Sigmoid colon (tissue), 7 donors: Measurements from ENCODE around the gene SPATA25. TPM values are rescaled to one million over a fixed set of nuclear protein-coding genes. Genes with fewer than 3 reads are reported as not detected.

Experiments
- DNase-seq: peaks from one replicate; pipeline ENCODE4 v3.0.0-alpha.2; 2019
- H3K27ac ChIP-seq, 4 donors: fragments of 200-600 bp; sonication (generic); one replicate each; pipeline ENCODE4 v1.5.1; 2016 to 2019; ENCODE audit warnings: mild to moderate bottlenecking in 1 of 4
- H3K27me3 ChIP-seq, 3 donors: fragments of 200-600 bp; sonication (generic); one replicate each; pipeline ENCODE4 v1.5.1; 2019; ENCODE audit warnings: mild to moderate bottlenecking in 1 of 3
- H3K36me3 ChIP-seq, 4 donors: fragments of 200-600 bp; sonication (generic); one replicate each; pipeline ENCODE4 v1.5.1; 2016 to 2019
- H3K4me1 ChIP-seq, 4 donors: fragments of 200-600 bp; sonication (generic); one replicate each; pipeline ENCODE4 v1.5.1; 2017 to 2019
- H3K4me3 ChIP-seq, 4 donors: fragments of 200-600 bp; sonication (generic); one replicate each; pipeline ENCODE4 v1.5.1; 2017 to 2019; ENCODE audit warnings: mild to moderate bottlenecking in 2 of 4, moderate library complexity in 1 of 4
- H3K9me3 ChIP-seq, 4 donors: fragments of 200-600 bp in 3 of 4; sonication (generic) in 3 of 4; one replicate each; pipeline versions ENCODE4 v1.5.1 to v1.6.1; 2013 to 2019
- EP300 ChIP-seq, 4 donors: sonication (generic); formaldehyde crosslinking; IDR thresholded peaks; one replicate each; pipeline ENCODE4 v1.6.1; 2017; ENCODE audit warnings: antibody characterized with exemption in 4 of 4
- POLR2A ChIP-seq, 2 donors: fragments of 450-650 bp; IDR thresholded peaks; one replicate each; pipeline ENCODE4 v1.6.1; 2016; ENCODE audit warnings: antibody characterized with exemption in 2 of 2, mild to moderate bottlenecking in 2 of 2, moderate library complexity in 2 of 2
- POLR2AphosphoS5 ChIP-seq, 4 donors: sonication (generic); formaldehyde crosslinking; IDR thresholded peaks; one replicate each; pipeline ENCODE4 v1.6.1; 2017; ENCODE audit warnings: antibody characterized with exemption in 4 of 4
- WGBS, 2 donors: extraction: QIAGEN DNeasy Blood & Tissue Kit; methylation state at CpG; one replicate each; pipeline ENCODE4 v1.1.7; 2013; 5-methylcytosine and 5-hydroxymethylcytosine counted together
- intact Hi-C: fragments of 100-400 bp; cut with DNase I; formaldehyde crosslinking; loops from one replicate; pipeline ENCODE4 v1.15.1; 2023
- polyA plus RNA-seq, 3 donors: library from polyadenylated mRNA; stranded (reverse); fragments of 200-250 nt; gene quantifications; one replicate each; pipeline ENCODE4 v1.2.3, GENCODE V29; 2013
- total RNA-seq, 4 donors: library from RNA; depleted of rRNA; stranded (reverse); fragments of >200 nt; gene quantifications; one replicate each; pipeline ENCODE4 v1.1.0, GENCODE V29; 2016
- TF ChIP-seq, protein P1 (sequence below), 4 experiments: fragments of 450-650 bp in 3 of 4; fragments of 200-600 bp in 1 of 4; IDR thresholded peaks; one replicate each; pipeline ENCODE4 v1.5.1; 2016 to 2019; ENCODE audit warnings: antibody characterized with exemption in 4 of 4, mild to moderate bottlenecking in 3 of 4, moderate library complexity in 2 of 4
- donor health status: healthy with polysubstance abuse.
- donor health status: Bipolar disorder and iron deficiency.
- donor health status: healthy.

Gene SPATA25
- total and polyA plus RNA-seq, 7 donors: 1.6 to 7.5 (median 1.8) TPM; not detected in 2

DNA sequence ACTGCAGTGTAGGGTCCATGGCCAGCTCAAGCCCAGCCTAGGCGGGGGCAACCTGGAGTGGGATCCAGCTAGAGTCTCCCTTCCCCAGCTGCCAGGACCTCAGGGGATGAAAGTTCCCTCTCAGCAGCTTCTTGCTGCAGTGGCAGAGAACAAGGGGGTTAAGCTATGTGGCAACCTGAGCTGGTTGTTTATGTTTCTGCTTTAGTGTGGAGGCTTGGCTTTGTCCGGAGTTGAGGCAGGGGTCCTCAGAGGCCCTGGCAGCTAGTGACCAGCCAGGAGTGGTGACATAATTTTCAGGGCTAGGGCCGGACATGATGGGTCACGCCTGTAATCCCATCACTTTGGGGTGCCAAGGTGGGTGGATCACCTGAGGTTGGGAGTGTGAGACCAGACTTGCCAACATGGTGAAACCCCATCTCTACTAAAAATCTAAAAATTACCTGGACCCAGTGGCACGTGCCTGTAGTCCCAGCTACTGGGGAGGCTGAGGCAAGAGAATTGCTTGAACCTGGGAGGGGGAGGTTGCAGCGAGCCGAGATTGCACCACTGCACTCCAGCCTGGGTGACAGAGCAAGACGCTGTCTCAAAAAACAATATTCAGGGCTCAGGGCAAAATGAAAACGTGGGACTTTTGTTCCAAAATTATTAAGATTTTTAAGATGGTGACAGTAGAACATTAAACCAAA is 38.5 kb upstream of the SPATA25 start:
- Histone ChIP-seq H3K4me1 (peaks cover 0 to 16% (median 14%) of the 10 kb centered on the region in 4 donors), H3K4me3 (no peak overlapping the region), H3K9me3 (no peaks in the 10 kb centered on the region), H3K27ac (peak overlapping the region in 1 of 4 donors; percentile 71), H3K27me3 (no peaks in the 10 kb centered on the region), H3K36me3 (no peaks in the 10 kb centered on the region)
- 60 to 74% methylated on average over 9 of the region's 9 CpGs for WGBS, 2 donors
- TF ChIP-seq, protein P1, sequence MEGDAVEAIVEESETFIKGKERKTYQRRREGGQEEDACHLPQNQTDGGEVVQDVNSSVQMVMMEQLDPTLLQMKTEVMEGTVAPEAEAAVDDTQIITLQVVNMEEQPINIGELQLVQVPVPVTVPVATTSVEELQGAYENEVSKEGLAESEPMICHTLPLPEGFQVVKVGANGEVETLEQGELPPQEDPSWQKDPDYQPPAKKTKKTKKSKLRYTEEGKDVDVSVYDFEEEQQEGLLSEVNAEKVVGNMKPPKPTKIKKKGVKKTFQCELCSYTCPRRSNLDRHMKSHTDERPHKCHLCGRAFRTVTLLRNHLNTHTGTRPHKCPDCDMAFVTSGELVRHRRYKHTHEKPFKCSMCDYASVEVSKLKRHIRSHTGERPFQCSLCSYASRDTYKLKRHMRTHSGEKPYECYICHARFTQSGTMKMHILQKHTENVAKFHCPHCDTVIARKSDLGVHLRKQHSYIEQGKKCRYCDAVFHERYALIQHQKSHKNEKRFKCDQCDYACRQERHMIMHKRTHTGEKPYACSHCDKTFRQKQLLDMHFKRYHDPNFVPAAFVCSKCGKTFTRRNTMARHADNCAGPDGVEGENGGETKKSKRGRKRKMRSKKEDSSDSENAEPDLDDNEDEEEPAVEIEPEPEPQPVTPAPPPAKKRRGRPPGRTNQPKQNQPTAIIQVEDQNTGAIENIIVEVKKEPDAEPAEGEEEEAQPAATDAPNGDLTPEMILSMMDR (IDR thresholded peaks at IDR 0.05): no peak
- no peak for TF ChIP-seq POLR2AphosphoS5 (IDR thresholded peaks at IDR 0.05)
- DNase-seq: no peak
- intact Hi-C loops: no loop called here

DNA sequence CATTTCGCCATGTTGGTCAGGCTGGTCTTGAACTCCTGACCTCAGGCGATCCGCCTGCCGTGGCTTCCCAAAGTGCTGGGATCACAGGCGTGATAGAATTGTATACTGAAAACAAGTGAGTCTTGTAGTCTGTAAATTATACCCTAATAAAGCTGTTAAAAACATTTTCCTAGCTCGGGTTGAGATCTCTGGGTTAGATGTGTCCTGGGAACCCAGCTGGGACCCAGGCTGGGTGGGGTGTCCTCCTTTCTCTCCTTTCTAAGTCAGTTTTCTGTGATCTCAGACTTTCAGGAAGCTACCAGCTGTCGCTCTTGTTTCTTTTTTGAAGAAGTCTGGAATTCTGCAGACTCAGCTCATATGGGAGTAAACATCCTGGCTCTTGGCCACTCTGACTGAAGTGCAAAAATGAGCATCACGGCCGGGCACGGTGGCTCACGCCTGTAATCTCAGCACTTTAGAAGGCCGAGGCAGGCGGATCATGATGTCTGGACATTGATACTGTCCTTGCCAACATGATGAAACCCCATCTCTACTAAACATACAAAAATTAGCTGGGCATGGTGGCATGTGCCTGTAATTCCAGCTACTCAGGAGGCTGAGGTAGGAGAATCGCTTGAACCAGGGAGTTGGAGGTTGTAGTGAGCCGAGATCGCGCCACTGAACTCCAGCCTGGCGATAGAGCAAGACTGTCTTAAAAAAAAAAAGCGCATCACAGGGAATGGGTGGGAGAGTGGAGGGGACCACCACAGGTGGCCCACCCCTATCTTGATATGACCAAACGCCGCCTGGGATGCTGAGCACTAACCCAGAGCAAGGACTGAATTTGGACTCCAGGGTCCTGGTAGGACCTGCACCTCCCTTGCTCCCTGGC is 37.2 kb upstream of the SPATA25 start:
- TF ChIP-seq EP300 (IDR thresholded peaks at IDR 0.05) (no peak), POLR2AphosphoS5 (IDR thresholded peaks at IDR 0.05) (peak in 1 of 4 donors; percentile 25)
- Histone ChIP-seq H3K4me3 (no peak overlapping the region), H3K9me3 (no peaks in the 10 kb centered on the region), H3K27me3 (no peaks in the 10 kb centered on the region), H3K36me3 (no peaks in the 10 kb centered on the region), H3K27ac (peak overlapping the region; percentile 43 to 71 (median 58)), H3K4me1 (peaks cover 0 to 23% (median 21%) of the 10 kb centered on the region in 4 donors)
- peak; percentile 80 for DNase-seq
- intact Hi-C loops: no loop called here
- WGBS, 2 donors: 47 to 59% methylated on average over 21 of the region's 21 CpGs

DNA sequence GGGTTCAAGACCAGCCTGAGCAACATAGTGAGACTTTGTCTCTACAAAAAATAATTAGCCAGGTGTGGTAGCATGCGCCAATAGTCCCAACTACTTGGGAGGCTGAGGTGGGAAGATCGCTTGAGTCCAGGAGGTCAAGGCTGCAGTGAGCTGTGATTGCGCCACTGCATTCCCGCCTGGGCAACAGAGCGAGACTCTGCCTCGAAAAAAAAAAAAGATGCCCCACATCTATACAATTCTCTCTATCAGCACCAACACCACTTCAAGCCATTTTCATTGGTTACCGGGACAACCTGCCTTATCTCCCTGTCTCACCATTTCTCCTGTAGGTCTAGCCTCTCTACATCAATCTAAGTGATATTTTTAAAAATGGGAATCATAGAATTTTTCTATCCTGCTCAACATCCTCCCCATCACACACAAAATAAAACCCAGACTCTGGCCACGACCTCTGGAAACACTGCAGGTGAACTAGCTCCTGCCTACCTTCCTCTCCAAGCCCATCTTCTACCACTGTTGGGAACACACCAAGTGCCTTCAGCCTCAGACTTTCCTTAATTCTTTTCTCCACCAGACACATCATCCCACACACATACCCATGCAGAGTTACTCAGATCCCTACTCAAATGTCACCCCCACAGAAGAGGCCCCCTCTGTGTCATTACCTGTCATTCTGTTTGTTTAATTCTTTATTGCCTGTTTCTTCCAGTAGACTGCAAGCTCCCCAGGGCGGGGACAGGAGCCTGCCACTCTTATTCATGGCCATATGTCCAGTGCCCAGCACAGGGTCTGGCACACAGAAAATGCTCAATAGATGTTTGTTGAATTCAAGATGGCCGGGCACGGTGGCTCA is 34.1 kb upstream of the SPATA25 start:
- H3K36me3 ChIP-seq: no peaks in the 10 kb centered on the region
- H3K4me1 ChIP-seq: peaks cover 0 to 35% (median 26%) of the 10 kb centered on the region in 4 donors
- no peaks in the 10 kb centered on the region for H3K27me3 ChIP-seq
- H3K27ac ChIP-seq: no peak overlapping the region
- no peak for DNase-seq
- intact Hi-C loops: no loop called here
- H3K9me3 ChIP-seq: no peaks in the 10 kb centered on the region
- H3K4me3 ChIP-seq: no peak overlapping the region
- 68 to 85% methylated on average over 11 of the region's 11 CpGs for WGBS, 2 donors
- TF ChIP-seq POLR2AphosphoS5 (IDR thresholded peaks at IDR 0.05) (no peak), EP300 (IDR thresholded peaks at IDR 0.05) (no peak)

DNA sequence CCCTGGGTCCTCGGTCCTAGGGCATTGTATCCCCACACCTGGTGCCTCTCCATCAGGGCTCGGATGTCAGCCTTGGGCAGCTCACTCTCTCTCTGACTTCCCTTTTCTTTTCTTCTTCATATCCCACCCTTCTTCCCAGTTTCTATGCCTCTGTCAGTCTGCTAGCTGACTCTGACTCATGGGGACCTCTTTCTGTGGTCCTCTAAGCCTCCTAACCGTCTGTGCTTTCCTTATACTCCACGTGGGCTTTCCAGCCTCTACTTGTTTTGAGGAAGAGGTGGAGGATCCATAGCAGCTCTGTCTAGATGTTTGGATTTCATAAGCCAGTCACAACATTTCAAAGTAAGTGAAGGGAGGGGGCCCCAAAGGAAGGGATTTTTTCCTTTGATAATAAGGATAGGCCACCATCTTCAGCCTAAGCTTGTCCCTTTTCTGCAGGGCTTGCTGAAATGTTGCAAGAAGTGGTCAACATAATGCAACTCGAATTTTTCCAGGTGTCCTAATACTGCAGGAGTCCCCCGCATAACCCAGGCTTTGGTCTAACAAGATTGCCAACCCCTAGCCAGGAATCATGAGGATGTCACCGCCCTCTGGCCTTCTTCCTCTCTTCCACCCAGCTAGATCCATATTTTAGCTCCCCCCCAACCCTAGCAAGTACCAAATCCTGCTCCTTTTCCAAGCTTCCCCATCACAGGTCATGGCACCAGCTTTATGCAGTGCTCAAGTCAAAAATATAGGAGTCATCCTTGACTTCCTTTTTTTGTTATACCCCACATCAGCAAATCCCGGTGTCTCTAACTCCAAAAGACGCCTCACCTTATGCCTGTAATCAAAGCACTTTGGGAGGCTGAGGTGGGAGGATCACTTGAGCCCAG is 33.3 kb upstream of the SPATA25 start:
- TF ChIP-seq POLR2AphosphoS5 (IDR thresholded peaks at IDR 0.05) (no peak), EP300 (IDR thresholded peaks at IDR 0.05) (no peak), POLR2A (IDR thresholded peaks at IDR 0.05) (no peak)
- TF ChIP-seq, protein P1 (IDR thresholded peaks at IDR 0.05): no peak
- Histone ChIP-seq H3K9me3 (no peaks in the 10 kb centered on the region), H3K36me3 (no peaks in the 10 kb centered on the region), H3K4me3 (no peak overlapping the region), H3K27ac (peak overlapping the region; percentile 54 to 65 (median 56)), H3K4me1 (peaks cover 0 to 35% (median 26%) of the 10 kb centered on the region in 4 donors), H3K27me3 (no peaks in the 10 kb centered on the region)
- DNase-seq: no peak
- WGBS, 2 donors: 76 to 79% methylated on average over 9 of the region's 9 CpGs
- intact Hi-C loops: no loop called here
